ENCODE data around the gene GRN. TPM values are rescaled to one million over a fixed set of nuclear protein-coding genes. Genes with fewer than 3 reads are reported as not detected.
A peak's percentile ranks its signal among the peaks of the same experiment; 100 is the strongest.
"Not testable (repeated sequence)": the region's sequence is repeated elsewhere in the genome, so short reads cannot be mapped to it uniquely, and the experiment has no call there.

GRN gene
- total RNA-seq, 1 experiment from 2014 or later = 317 TPM

GRCh38 chr17:44361292-44362260 is 16.5 kb downstream of the GRN start:
- no peak for DNase-seq (ENCODE audit: low read depth)

- no peak for DNase-seq (ENCODE audit: low read depth)
Observed at GRCh38 chr17:44362459-44362948, 17.4 kb downstream of the GRN start.

- DNase-seq (ENCODE audit: low read depth) = no peak
Observed at GRCh38 chr17:44362949-44363612, 18.0 kb downstream of the GRN start.

GRCh38 chr17:44363613-44364159 is 18.6 kb downstream of the GRN start, which contains the start of gene FAM171A2:
Gene FAM171A2 (minus strand): TSS chr17:44363853. CDS start chr17:44363714, 139 bp downstream.
- peak; percentile 45 for DNase-seq (ENCODE audit: low read depth)

- DNase-seq (ENCODE audit: low read depth) = not testable (repeated sequence)
Observed at GRCh38 chr17:44365051-44365450, 19.9 kb downstream of the GRN start.

GRCh38 chr17:44367231-44367979 is 22.3 kb downstream of the GRN start:
- DNase-seq (ENCODE audit: low read depth) = no peak

- not testable (repeated sequence) for DNase-seq (ENCODE audit: low read depth)
Observed at GRCh38 chr17:44368391-44369243, 23.5 kb downstream of the GRN start.

DNA sequence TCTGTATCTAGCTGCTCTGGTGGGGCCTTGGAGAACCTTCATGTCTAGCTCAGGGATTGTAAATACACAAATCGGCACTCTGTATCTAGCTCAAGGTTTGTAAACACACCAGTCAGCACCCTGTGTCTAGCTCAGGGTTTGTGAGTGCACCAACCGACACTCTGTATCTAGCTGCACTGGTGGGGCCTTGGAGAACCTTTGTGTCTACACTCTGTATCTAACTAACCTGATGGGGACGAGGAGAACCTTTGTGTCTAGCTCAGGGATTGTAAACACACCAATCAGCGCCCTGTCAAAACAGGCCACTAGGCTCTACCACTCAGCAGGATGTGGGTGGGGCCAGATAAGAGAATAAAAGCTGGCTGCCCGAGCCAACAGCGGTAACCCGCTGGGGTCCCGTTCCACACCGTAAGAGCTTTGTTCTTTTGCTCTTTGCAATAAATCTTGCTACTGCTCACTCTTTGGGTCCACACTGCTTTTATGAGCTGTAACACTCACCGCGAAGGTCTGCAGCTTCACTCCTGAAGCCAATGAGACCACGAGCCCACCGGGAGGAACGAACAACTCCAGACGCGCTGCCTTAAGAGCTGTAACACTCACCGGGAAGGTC is 24.4 kb downstream of the GRN start:
- DNase-seq (ENCODE audit: low read depth) = not testable (repeated sequence)

DNA sequence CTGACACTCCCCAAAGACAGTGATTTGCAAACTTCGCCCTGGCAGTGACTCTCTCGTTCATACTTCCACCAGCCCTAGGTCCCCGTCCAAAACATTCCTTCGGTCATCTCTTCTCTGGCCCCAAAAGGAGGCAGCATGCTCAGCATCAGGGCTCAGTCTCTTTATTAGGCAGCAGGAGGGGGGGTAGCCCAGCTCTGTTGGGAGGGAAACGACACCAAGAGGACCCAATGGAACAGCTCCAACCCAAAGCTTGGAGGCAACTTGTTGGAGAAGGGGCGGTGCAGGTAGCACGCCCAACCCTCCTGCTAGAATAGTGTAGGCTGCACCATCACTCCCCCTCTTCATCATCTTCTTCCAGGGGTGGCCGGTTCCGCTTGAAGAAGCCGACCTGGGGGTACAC is 26.9 kb downstream of the GRN start:
- no peak for DNase-seq (ENCODE audit: low read depth)

- DNase-seq (ENCODE audit: low read depth) = no peak
Observed at GRCh38 chr17:44374306-44375195, 29.4 kb downstream of the GRN start.

DNA sequence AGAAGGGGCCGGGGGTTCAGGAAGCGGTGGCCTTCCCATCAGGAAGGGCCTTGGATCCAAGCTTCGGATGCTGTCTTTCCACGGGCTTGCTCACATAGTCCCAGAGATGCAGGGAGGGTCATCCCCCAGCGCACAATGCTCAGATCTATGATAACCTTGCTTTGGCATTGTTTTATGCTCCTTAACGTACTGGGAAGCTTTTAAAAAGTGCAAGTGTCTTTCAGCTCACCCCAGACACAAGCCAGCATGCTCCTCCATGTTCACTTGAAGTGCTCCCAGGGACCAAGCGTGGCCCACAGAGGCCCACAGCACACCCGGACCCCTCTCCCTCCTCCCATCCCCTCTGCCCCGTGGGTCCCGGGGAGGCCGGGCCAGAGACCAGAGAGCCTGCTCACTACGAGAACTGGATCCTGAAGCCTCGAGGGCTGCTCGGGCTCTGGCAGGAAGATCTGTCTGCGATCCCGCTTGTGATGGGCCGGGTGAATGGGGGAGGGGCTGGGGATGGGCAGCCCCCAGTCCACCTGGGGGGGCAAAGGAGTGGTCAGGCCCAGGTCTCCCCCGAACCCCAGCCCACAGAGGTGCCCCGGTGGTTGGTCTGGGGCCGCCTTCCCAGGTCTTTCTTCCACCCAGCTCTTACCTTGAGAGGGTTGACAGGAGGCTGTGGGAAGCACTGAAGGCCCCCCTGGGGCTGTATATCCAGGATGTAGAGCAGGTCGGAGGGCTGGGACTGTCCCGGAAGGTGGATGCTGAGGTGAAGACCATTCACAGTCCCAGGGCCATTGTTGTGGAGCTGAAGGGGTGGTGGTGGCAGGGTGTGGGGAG is 30.3 kb downstream of the GRN start:
- no peak for DNase-seq (ENCODE audit: low read depth)

- no peak for DNase-seq (ENCODE audit: low read depth)
Observed at GRCh38 chr17:44376124-44376523, 31.0 kb downstream of the GRN start.

GRCh38 chr17:44376779-44377178 is 31.7 kb downstream of the GRN start:
- no peak for DNase-seq (ENCODE audit: low read depth)

DNA sequence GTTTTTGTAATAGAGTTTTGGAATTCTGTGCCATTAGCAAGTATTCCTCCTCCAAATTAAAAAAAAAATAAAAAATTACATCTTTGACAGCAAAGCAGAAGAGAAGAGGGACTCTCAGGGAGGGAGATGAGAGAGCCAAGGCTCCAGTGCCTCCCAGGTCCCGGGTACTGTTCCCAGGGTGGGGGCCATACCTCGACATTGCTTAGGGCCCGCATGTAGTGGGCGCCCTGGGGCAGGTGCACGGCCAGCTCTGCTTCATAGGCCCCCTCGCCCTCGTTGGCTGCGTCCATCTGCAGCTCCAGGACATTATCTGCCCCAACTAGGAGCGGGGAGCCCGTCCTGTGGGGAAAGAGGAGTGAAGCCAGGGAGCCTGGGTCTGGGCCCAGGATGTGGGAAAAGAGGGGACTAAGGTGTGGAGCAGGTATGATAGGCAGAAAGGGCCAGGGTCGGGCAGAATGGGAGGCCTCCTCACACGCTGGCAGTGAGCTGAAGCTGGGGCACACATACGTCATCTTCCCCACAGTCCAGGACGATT is 33.1 kb downstream of the GRN start:
- DNase-seq (ENCODE audit: low read depth) = no peak

GRCh38 chr17:44379887-44380286 is 34.8 kb downstream of the GRN start:
- no peak for DNase-seq (ENCODE audit: low read depth)

DNA sequence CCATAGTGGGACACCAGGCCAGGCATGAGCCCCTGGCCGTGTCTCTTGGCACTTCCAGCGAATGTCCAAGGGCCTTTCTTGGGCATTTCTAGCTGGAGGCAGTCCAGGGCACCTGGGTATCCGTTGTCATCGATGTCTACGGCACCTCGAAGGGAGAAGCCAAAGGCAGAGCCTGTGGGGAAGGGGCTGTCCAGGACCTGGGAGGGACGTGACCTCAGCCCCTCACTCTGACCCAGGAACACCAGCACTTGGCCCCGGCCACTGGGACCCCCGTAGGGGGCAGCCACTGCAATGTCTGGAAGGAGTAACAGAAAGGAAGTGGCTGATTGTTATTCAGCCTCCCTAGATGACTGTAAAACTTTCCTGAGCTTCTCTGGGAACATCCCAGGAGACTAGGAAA is 35.7 kb downstream of the GRN start:
- no peak for DNase-seq (ENCODE audit: low read depth)

DNA sequence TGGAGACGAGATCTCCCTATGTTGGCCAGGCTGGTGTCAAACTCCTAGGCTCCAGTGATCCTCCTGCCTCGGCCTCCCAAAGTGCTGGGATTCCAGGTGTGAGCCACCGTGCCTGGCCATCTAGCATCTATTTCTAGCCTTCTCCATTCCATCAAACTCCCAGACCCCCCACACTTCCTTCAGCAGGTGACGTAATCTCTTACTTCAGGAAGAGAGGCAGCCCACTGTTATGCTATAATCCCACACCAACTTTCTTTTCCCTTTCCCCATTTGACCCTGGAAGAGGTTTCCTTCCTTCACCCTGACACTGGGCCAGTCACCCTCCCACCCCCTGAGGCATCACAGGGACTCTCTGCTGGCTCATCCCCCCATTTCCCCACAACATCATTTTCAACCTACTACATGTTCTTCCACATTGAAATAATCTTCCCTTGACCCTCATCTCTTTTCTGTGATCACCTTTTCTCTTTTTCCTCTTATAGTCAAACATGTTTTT is 36.8 kb downstream of the GRN start:
- no peak for DNase-seq (ENCODE audit: low read depth)

- no peak for DNase-seq (ENCODE audit: low read depth)
Observed at GRCh38 chr17:44382917-44383316, 37.8 kb downstream of the GRN start.
